DOHH2 (cell line): ENCODE measurements around the gene CRTAC1.

Experiments
- EZH2phosphoT487 ChIP-seq: fragments of 200-600 bp; sonication (generic); IDR thresholded peaks from 2 replicates; pipeline ENCODE4 v1.6.1; 2017; ENCODE audit warnings: borderline replicate concordance, mild to moderate bottlenecking, antibody characterized with exemption, low read length, moderate library complexity, mixed read lengths
- TF ChIP-seq, protein P1 (sequence below): fragments of 200-600 bp; sonication (generic); IDR thresholded peaks from one replicate; pipeline ENCODE4 v1.5.1; 2014; ENCODE audit warnings: antibody characterized with exemption, mild to moderate bottlenecking, low read depth, low read length; ENCODE audit not compliant: poor library complexity, severe bottlenecking

DNA sequence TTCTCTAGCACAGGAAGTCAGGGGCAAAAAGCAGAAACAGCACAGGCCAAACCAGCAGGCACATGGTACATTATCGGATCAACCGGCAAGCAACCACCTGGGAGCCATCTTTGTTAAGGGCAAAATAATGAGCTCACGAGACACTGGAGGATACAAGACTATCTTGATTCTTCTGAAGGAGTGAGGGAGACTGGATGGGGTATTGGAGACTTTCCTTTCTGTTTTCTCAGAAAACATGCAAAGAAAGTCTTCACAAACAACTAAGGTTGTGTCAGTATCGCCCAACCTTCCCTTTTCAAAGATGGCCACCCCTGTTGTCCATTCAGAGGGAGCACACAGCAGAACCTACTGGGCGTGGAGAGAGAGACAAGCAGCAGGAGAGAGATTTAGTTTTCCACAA, 151.2 kb downstream of the CRTAC1 start:
- TF ChIP-seq, protein P1, sequence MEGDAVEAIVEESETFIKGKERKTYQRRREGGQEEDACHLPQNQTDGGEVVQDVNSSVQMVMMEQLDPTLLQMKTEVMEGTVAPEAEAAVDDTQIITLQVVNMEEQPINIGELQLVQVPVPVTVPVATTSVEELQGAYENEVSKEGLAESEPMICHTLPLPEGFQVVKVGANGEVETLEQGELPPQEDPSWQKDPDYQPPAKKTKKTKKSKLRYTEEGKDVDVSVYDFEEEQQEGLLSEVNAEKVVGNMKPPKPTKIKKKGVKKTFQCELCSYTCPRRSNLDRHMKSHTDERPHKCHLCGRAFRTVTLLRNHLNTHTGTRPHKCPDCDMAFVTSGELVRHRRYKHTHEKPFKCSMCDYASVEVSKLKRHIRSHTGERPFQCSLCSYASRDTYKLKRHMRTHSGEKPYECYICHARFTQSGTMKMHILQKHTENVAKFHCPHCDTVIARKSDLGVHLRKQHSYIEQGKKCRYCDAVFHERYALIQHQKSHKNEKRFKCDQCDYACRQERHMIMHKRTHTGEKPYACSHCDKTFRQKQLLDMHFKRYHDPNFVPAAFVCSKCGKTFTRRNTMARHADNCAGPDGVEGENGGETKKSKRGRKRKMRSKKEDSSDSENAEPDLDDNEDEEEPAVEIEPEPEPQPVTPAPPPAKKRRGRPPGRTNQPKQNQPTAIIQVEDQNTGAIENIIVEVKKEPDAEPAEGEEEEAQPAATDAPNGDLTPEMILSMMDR = no peak
- no peak for TF ChIP-seq EZH2phosphoT487
